ENCODE measurements around the gene SLC35F1. TPM values are rescaled to one million over a fixed set of nuclear protein-coding genes. Genes with fewer than 3 reads are reported as not detected.
A peak's percentile ranks its signal among the peaks of the same experiment; 100 is the strongest.

Gene SLC35F1
- total and polyA plus RNA-seq, 9 of the 15 experiments (the other 6 are each of a cell fraction or from before 2014, with no cell fraction given): 0.03 to 0.06 TPM; not detected in 7

DNA sequence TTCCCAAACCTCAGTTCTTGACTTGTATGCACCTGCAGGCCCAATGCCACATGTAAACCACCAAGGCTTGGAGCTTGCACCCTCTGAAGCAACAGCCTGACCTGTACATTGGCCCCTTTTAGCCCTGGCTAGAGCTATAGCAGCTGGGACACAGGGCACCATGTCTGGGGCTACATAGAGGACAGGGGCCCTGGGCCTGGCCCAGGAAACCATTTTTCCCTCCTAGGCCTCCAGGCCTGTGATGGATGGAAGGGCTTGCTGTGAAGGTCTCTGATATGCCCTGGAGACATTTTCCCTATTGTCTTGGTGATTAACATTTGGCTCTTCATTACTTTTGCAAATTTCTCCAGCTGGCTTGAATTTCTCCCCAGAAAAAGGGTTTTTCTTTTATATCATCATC is 64.6 kb downstream of the SLC35F1 start:
- Histone ChIP-seq H2AFZ (ENCODE audit: low read depth, low read length) (no peak overlapping the region), H3K4me3 (no peak overlapping the region), H3K79me2 (ENCODE audit: control insufficient read depth, insufficient read depth, low read length) (no peaks in the 10 kb centered on the region), H3K27me3 (ENCODE audit: control insufficient read depth in 2 of 2, insufficient read depth in 2 of 2, low read length in 2 of 2) (no peaks in the 10 kb centered on the region), H3K4me2 (ENCODE audit: insufficient read depth, low read length) (no peak overlapping the region), H3K9me3 (replicated peaks; ENCODE audit: control insufficient read depth, insufficient read depth, low read depth, low read length) (no peaks in the 10 kb centered on the region), H4K20me1 (replicated peaks; ENCODE audit: control insufficient read depth, insufficient read depth, low read length) (no peaks in the 10 kb centered on the region), H3K9ac (ENCODE audit: insufficient read depth in 1 of 2, low read depth in 2 of 2, low read length in 2 of 2) (no peak overlapping the region), H3K36me3 (ENCODE audit: control insufficient read depth, insufficient read depth, low read length) (no peaks in the 10 kb centered on the region), H3K4me1 (replicated peaks in 1 of 2; ENCODE audit: control insufficient read depth in 2 of 2, insufficient read depth in 2 of 2, low read length in 2 of 2) (no peaks in the 10 kb centered on the region), H3K27ac (ENCODE audit: extremely low read depth, low read depth, low read length) (no peak overlapping the region), H3K9me1 (ENCODE audit: control insufficient read depth, insufficient read depth, low read length) (no peaks in the 10 kb centered on the region)
- no TSS peak for BruUV-seq (replicated peaks)
- ChIA-PET CTCF (ENCODE audit: low intra/inter-chr PET ratio) (no interaction called here), POLR2A (interaction anchor here (0.6 kb wide), 1 partner anchor 11 kb away, joined by 3 read pairs; no protein-coding TSS in a partner anchor)
- TF ChIP-seq ZFP36 (IDR thresholded peaks at IDR 0.05; ENCODE audit: low read depth, low read length, partially characterized antibody): peak; percentile 28
- TF ChIP-seq SMARCA5 (IDR thresholded peaks at IDR 0.05): no peak
- ATAC-seq (no peak), DNase-seq (ENCODE audit: extremely low read depth in 1 of 4, low spot score in 3 of 4) (no peak), FAIRE-seq (no peak)
- intact Hi-C loops (cut with micrococcal nuclease): no loop called here
- in situ Hi-C loops (cut with MboI): no loop called here

DNA sequence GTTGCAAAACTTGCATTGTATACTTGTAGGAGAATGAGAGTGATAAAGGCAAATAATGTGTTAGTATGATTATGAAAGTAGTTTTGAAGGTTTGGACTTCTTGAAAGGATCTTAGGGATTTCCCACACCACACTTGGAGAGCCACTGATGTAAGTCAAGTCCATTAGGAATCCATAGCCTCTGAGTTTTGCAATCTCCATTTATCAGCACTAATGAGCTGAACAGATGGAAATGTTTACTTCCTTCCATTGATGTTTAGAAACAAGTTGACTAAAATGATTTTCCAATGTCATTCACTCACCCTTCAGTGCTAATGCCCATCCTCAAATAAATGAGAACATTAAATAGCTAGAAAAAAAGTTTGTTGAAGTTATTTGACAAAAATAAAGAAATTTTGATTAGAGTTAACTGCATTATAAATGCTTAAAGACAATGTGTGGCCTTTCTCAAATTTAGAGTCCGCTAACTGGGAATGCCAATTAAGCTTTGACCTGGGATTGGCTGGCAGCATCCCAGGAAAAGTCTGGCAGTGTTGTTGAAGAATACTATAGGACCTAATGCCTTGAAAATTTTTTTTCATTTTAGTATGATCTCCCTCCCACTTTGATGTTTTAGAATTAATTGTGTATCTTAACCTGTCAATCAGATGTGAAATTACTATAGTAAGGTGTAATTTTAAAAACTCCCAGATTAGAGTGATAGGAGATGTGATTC is 68.0 kb downstream of the SLC35F1 start:
- H3K36me3 ChIP-seq (ENCODE audit: control insufficient read depth, insufficient read depth, low read length): no peaks in the 10 kb centered on the region
- no TSS peak for BruUV-seq (replicated peaks)
- CTCF ChIA-PET (ENCODE audit: low intra/inter-chr PET ratio): interaction anchor here (0.6 kb wide), 1 partner anchor 576 kb away, joined by 3 read pairs; no protein-coding TSS in a partner anchor
- in situ Hi-C loops (cut with MboI): no loop called here
- POLR2A ChIA-PET: no interaction called here
- H3K9ac ChIP-seq (ENCODE audit: insufficient read depth in 1 of 2, low read depth in 2 of 2, low read length in 2 of 2): no peak overlapping the region
- H3K27ac ChIP-seq (ENCODE audit: extremely low read depth, low read depth, low read length): no peak overlapping the region
- no peaks in the 10 kb centered on the region for H3K4me1 ChIP-seq (replicated peaks in 1 of 2; ENCODE audit: control insufficient read depth in 2 of 2, insufficient read depth in 2 of 2, low read length in 2 of 2)
- no peak overlapping the region for H2AFZ ChIP-seq (ENCODE audit: low read depth, low read length)
- no peaks in the 10 kb centered on the region for H3K79me2 ChIP-seq (ENCODE audit: control insufficient read depth, insufficient read depth, low read length)
- no peak for TF ChIP-seq SREBF1 (IDR thresholded peaks at IDR 0.05; ENCODE audit: borderline replicate concordance, low read depth, low read length)
- FAIRE-seq (no peak), DNase-seq (ENCODE audit: extremely low read depth in 1 of 4, low spot score in 3 of 4) (no peak), ATAC-seq (no peak)
- intact Hi-C loops (cut with micrococcal nuclease): loop anchor here (5.0 kb wide), 1 partner anchor 577 kb away; no protein-coding TSS in a partner anchor
- WGBS (ENCODE audit: insufficient coverage, low coverage, missing lambda C conversion rate): 0% methylated on average over 1 of the region's 1 CpG
- H3K4me3 ChIP-seq: no peak overlapping the region
- no peaks in the 10 kb centered on the region for H3K27me3 ChIP-seq (ENCODE audit: control insufficient read depth in 2 of 2, insufficient read depth in 2 of 2, low read length in 2 of 2)
- H4K20me1 ChIP-seq (replicated peaks; ENCODE audit: control insufficient read depth, insufficient read depth, low read length): no peaks in the 10 kb centered on the region
- no peaks in the 10 kb centered on the region for H3K9me1 ChIP-seq (ENCODE audit: control insufficient read depth, insufficient read depth, low read length)
- no peaks in the 10 kb centered on the region for H3K9me3 ChIP-seq (replicated peaks; ENCODE audit: control insufficient read depth, insufficient read depth, low read depth, low read length)
- H3K4me2 ChIP-seq (ENCODE audit: insufficient read depth, low read length): no peak overlapping the region
